Activated B cell treated with CpG ODN at 0.5 μM for 24 hours (primary cell): ENCODE data around the gene IGF2BP3. TPM values are rescaled to one million over a fixed set of nuclear protein-coding genes. Genes with fewer than 3 reads are reported as not detected.
A peak's percentile ranks its signal among the peaks of the same experiment; 100 is the strongest.

Experiments
- ATAC-seq: fragments of 200-7000 bp; cut with Tn5 transposase; one replicate; pipeline ENCODE4 v1.10.0; 2021; ENCODE audit warnings: low read depth, mild to moderate bottlenecking, moderate library complexity
- CTCF ChIA-PET: fragments of 350-600 bp; sonication (Branson Sonifier 250); formaldehyde crosslinking; loops from one replicate; lab custom pipeline; 2021; ENCODE audit warnings: antibody characterized with exemption; lab: Charles Lee
- POLR2A ChIA-PET: fragments of 350-600 bp; sonication (Branson Sonifier 250); formaldehyde crosslinking; loops from one replicate; lab custom pipeline; 2021; ENCODE audit warnings: antibody characterized with exemption; lab: Charles Lee
- DNase-seq: peaks from one replicate; pipeline ENCODE4 v3.0.0; 2022
- H3K27ac Mint-ChIP-seq: one replicate; pipeline ENCODE4 v1.8.0; 2020; ENCODE audit warnings: mixed read lengths
- H3K27me3 Mint-ChIP-seq: one replicate; pipeline ENCODE4 v1.8.0; 2021; ENCODE audit warnings: mixed read lengths
- H3K36me3 Mint-ChIP-seq: one replicate; pipeline ENCODE4 v1.8.0; 2021; ENCODE audit warnings: low read depth, mixed read lengths
- H3K4me1 Mint-ChIP-seq: one replicate; pipeline ENCODE4 v1.8.0; 2021; ENCODE audit warnings: mixed read lengths
- H3K4me3 Mint-ChIP-seq: one replicate; pipeline ENCODE4 v1.8.0; 2020; ENCODE audit warnings: mild to moderate bottlenecking, mixed read lengths
- H3K9me3 Mint-ChIP-seq: one replicate; pipeline ENCODE4 v1.8.0; 2020; ENCODE audit warnings: mixed read lengths
- CTCF ChIP-seq: fragments of 200-600 bp; IDR thresholded peaks from one replicate; pipeline ENCODE4 v1.8.0; 2022; ENCODE audit warnings: antibody characterized with exemption, mild to moderate bottlenecking
- intact Hi-C: fragments of 100-400 bp; cut with micrococcal nuclease; formaldehyde crosslinking; loops from one replicate; pipeline ENCODE4 v1.15.1; 2024
- total RNA-seq: library from RNA; stranded (reverse); gene quantifications from 2 replicates; pipeline ENCODE4 v1.2.3, GENCODE V29; 2022

The IGF2BP3 gene
- total RNA-seq, 1 donor from 2014 or later, result 10.3 TPM

- POLR2A ChIA-PET, result interaction anchor here (0.7 to 1.7 kb wide), 5 partner anchors 22 to 1648 kb away, joined by 3 to 4 read pairs (median 4); partner anchors contain the start of gene MALSU1
- DNase-seq (peak; percentile 58), ATAC-seq (peak; percentile 29)
- intact Hi-C loops, result loop anchor here (2.0 kb wide), 1 partner anchor 193 kb away; no protein-coding TSS in a partner anchor
- CTCF ChIA-PET, result no interaction called here
- Mint-ChIP-seq H3K4me1 (peaks cover 49% of the 10 kb centered on the region), H3K9me3 (no peaks in the 10 kb centered on the region), H3K36me3 (no peaks in the 10 kb centered on the region), H3K27me3 (peaks cover 53% of the 10 kb centered on the region), H3K4me3 (peak overlapping the region; percentile 88), H3K27ac (peak overlapping the region; percentile 69)
- no peak for TF ChIP-seq CTCF
Measured at GRCh38 chr7:23469150-23469960, 936 bp downstream of the IGF2BP3 start.

- Mint-ChIP-seq H3K9me3 (no peaks in the 10 kb centered on the region), H3K36me3 (no peaks in the 10 kb centered on the region), H3K27ac (peak overlapping the region; percentile 65), H3K4me3 (peak overlapping the region; percentile 85), H3K27me3 (peaks cover 53% of the 10 kb centered on the region), H3K4me1 (peaks cover 47% of the 10 kb centered on the region)
- intact Hi-C loops, result loop anchor here (2.0 kb wide), 1 partner anchor 192 kb away; no protein-coding TSS in a partner anchor
- POLR2A ChIA-PET, result interaction anchor here (1.0 to 1.7 kb wide), 6 partner anchors 8 to 170 kb away, joined by 3 to 5 read pairs (median 4); partner anchors contain the start of gene MALSU1
- DNase-seq (no peak), ATAC-seq (no peak)
- TF ChIP-seq CTCF, result no peak
- CTCF ChIA-PET, result interaction anchor here (0.7 to 1.0 kb wide), 2 partner anchors 94 to 122 kb away, joined by 3 read pairs; no protein-coding TSS in a partner anchor
Measured at GRCh38 chr7:23468526-23469149, 1.7 kb downstream of the IGF2BP3 start.

GRCh38 chr7:23467806-23468525 is 2.3 kb downstream of the IGF2BP3 start:
- Mint-ChIP-seq H3K27ac (peak overlapping the region; percentile 68), H3K4me1 (peaks cover 45% of the 10 kb centered on the region), H3K36me3 (no peaks in the 10 kb centered on the region), H3K9me3 (no peaks in the 10 kb centered on the region), H3K4me3 (peak overlapping the region; percentile 85), H3K27me3 (peaks cover 47% of the 10 kb centered on the region)
- intact Hi-C loops, result loop anchor here (2.0 kb wide), 1 partner anchor 191 kb away; no protein-coding TSS in a partner anchor
- DNase-seq, result peak; percentile 31
- no peak for TF ChIP-seq CTCF
- ATAC-seq, result no peak
- ChIA-PET CTCF (interaction anchor here (0.7 to 1.0 kb wide), 2 partner anchors 94 to 122 kb away, joined by 3 read pairs; no protein-coding TSS in a partner anchor), POLR2A (interaction anchor here (1.0 to 1.7 kb wide), 4 partner anchors 9 to 169 kb away, joined by 3 to 5 read pairs (median 4); partner anchors contain the start of gene MALSU1)

GRCh38 chr7:23467291-23467805 is 2.9 kb downstream of the IGF2BP3 start:
- no peaks in the 10 kb centered on the region for H3K9me3 Mint-ChIP-seq
- H3K4me3 Mint-ChIP-seq, result peak overlapping the region; percentile 85
- ATAC-seq (no peak), DNase-seq (no peak)
- peaks cover 47% of the 10 kb centered on the region for H3K4me1 Mint-ChIP-seq
- ChIA-PET CTCF (no interaction called here), POLR2A (interaction anchor here (0.6 to 1.5 kb wide), 3 partner anchors 10 to 168 kb away, joined by 3 to 4 read pairs (median 3); partner anchors contain the start of gene MALSU1)
- intact Hi-C loops, result no loop called here
- TF ChIP-seq CTCF, result no peak
- H3K36me3 Mint-ChIP-seq, result no peaks in the 10 kb centered on the region
- H3K27me3 Mint-ChIP-seq, result peaks cover 43% of the 10 kb centered on the region
- H3K27ac Mint-ChIP-seq, result no peak overlapping the region
